Activated naive CD4-positive, alpha-beta T cell treated with anti-CD3 and anti-CD28 coated beads, Interleukin-2, amount 50 U/mL, for 72 hours (primary cell): ENCODE results near the gene GRIK3. TPM values are rescaled to one million over a fixed set of nuclear protein-coding genes. Genes with fewer than 3 reads are reported as not detected.
A peak's percentile ranks its signal among the peaks of the same experiment; 100 is the strongest.

Experiments
- ATAC-seq, 2 donors: fragments of 150-1000 bp; cut with Tn5 transposase; 2 replicates each; pipeline ENCODE4 v1.10.0; 2021; ENCODE audit warnings: mild to moderate bottlenecking in 2 of 2, moderate library complexity in 2 of 2
- DNase-seq, 2 donors: peaks; one replicate each; pipeline ENCODE4 v3.0.0; 2021 to 2022; ENCODE audit warnings: low spot score in 2 of 2
- H3K27ac Mint-ChIP-seq, 2 donors: one replicate each; pipeline ENCODE4 v1.8.0; 2022; ENCODE audit warnings: mild to moderate bottlenecking in 2 of 2, mixed read lengths in 2 of 2
- H3K36me3 Mint-ChIP-seq, 2 donors: one replicate each; pipeline ENCODE4 v1.8.0; 2022; ENCODE audit warnings: mixed read lengths in 2 of 2
- H3K9me3 Mint-ChIP-seq, 2 donors: one replicate each; pipeline ENCODE4 v1.8.0; 2022; ENCODE audit warnings: mixed read lengths in 2 of 2
- total RNA-seq, 2 donors: library from RNA; stranded (reverse); gene quantifications; one replicate each; pipeline ENCODE4 v1.2.3, GENCODE V29; 2022

Gene GRIK3
- total RNA-seq, 2 donors from 2014 or later, result not detected

DNA sequence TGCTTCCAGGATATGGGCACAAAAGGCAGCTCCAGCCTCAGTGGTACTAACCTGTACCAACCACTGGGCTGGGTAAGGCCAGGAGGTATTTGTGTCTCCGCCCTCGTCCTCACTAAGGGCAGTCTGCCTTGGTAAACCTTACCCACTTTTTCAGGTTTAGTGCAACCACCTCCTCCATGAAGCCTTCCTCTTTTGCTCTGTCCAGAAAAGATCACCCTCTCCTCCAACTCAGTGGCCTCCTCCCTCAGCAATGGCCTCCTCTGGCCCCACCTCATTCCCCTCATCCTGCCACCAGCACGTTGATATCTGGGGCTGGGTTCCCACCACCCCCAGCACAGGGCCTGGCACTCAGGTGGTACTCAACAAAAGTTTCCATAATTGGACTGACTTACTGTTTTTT is 161.5 kb downstream of the GRIK3 start:
- Mint-ChIP-seq H3K36me3 (no peaks in the 10 kb centered on the region), H3K27ac (peak overlapping the region in 1 of 2 donors; percentile 74), H3K9me3 (no peaks in the 10 kb centered on the region)
- DNase-seq (peak in 1 of 2 donors; percentile 1), ATAC-seq (no peak)

DNA sequence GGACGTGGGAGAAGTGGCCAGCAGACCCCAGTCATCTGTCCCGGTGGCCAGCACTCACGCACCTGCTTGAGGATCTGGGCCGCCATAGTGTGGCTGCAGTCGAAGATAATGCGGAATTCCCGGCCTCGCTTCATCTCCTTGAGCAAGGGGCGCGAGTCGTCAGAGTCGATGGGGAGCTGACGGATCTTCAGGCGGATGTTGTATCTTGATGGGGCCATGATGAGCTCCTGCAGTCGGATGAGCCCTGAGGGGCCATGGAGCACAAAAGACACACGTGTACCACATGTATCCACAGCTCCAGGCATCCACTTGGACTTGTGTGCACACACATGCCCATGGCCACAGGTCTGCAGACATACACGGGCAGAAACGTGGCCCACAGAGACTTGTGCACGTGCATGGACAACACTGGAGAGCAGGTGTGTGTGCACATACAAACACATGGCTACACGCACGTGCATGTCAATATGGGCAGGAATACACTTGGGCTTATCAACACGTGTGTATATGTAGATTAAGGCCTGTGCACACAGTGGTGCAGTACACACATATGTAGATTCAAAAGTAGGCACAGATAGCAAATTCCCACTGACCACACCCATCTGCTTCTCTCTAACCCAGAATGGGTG is 162.1 kb downstream of the GRIK3 start:
- H3K36me3 Mint-ChIP-seq, result no peaks in the 10 kb centered on the region
- H3K27ac Mint-ChIP-seq, result no peak overlapping the region
- no peaks in the 10 kb centered on the region for H3K9me3 Mint-ChIP-seq
- no peak for ATAC-seq
- DNase-seq, result peak in 1 of 2 donors; percentile 4

DNA sequence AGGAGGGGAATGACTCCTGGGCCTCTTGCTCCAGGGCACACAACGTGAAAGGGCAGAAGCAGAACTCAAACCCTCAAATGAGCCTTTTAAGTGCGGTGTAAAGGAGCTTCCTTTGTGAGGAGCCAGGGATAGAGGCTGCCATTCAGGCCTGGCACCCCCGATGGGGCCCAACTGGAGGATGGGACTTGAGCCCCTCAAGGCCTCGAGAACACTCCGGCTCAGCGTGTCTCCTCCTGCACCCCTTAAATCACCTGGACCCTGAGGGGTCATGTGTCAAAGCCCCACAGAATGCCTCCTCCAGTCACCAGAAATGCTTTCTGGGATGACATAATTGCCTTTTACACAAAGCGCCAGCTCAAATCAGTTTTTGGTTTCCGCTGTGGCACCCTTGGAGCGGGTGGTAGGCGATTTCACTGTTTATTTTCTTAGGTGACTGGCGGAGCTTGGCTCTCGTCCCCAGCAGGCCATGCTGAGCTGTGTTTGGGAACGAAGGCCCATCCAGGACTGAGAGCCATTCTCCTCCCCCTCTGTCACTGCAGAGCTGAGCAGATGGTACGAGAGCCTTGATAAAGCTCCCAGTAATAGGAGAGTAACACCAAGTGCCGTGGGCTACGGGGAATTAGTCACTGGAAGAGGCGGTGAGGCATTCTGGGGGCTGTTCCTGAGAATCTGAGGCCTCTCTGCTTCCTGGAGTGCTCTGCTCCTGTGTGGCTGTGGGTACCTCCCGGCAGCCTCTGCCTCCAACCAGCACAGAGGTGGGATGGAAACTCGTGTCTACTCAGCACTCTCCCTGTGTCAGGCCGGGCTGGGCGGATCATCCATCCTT is 163.0 kb downstream of the GRIK3 start:
- DNase-seq, result no peak
- ATAC-seq, result no peak
- Mint-ChIP-seq H3K36me3 (no peaks in the 10 kb centered on the region), H3K27ac (no peak overlapping the region), H3K9me3 (no peaks in the 10 kb centered on the region)

DNA sequence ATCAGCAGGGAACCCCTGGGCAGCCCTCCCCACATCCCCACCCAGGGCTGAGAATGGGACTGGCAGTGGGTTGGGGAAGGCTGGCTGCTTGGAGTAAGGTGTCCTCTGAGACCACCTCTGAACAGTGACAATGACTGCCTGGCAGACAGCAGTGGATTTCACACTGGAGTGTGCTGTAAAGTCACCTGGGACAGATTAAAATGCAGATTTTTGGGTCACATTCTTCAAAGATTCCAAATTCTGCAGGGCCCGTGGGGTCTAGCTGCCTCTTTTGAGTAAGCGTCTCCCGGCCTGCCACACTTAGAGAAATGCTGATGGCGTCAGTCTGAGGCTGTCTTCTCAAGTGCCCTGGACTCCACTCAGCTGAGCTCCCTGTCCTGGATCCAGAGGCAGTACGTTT is 164.5 kb downstream of the GRIK3 start:
- ATAC-seq, result no peak
- H3K9me3 Mint-ChIP-seq, result no peaks in the 10 kb centered on the region
- no peaks in the 10 kb centered on the region for H3K36me3 Mint-ChIP-seq
- no peak overlapping the region for H3K27ac Mint-ChIP-seq
- no peak for DNase-seq

DNA sequence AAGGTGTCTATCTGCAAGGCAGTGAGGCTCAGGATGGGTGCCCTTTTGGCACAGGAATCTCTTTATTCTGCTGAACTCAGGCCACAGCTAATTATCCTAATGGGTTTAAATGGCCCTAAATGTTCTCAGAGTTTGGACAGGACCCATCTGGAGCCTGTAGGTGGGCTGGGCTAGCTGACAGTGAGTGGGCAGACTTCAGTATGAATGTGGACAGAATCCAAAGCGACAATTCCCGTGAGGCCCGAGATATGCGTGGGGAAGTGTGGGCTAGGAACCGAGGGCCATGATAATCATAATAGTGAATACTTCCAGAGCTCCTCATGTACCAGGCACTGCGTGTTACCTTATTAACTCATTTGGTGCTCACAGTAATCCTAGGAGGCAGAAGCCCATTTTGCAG is 165.3 kb downstream of the GRIK3 start:
- ATAC-seq (no peak), DNase-seq (no peak)
- H3K27ac Mint-ChIP-seq, result no peak overlapping the region
- no peaks in the 10 kb centered on the region for H3K9me3 Mint-ChIP-seq
- no peaks in the 10 kb centered on the region for H3K36me3 Mint-ChIP-seq

DNA sequence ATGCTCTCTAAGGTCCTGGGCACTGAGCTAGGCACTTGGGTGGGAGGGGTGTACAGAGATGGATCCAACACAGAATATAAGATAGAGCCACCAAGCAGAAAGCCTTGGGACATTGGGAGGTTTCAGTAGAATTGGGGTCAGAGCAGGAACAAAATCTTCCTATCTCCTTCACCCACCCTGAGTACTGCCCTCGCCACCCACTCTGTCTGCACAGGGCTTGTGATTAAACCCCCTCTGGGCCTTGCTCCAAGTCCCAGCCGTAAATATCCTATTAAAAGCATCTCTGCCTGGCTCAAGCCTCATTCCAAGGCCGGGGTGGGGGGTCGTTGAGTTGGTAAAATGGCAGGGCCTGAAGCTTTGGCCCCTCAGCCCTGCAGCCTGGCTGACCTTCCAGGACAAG is 166.7 kb downstream of the GRIK3 start:
- ATAC-seq, result no peak
- Mint-ChIP-seq H3K36me3 (no peaks in the 10 kb centered on the region), H3K27ac (no peak overlapping the region), H3K9me3 (no peaks in the 10 kb centered on the region)
- no peak for DNase-seq

GRCh38 chr1:36866169-36866814 is 168.0 kb downstream of the GRIK3 start:
- H3K9me3 Mint-ChIP-seq, result no peaks in the 10 kb centered on the region
- ATAC-seq (no peak), DNase-seq (no peak)
- H3K36me3 Mint-ChIP-seq, result no peaks in the 10 kb centered on the region
- H3K27ac Mint-ChIP-seq, result no peak overlapping the region

GRCh38 chr1:36865602-36865900 is 168.8 kb downstream of the GRIK3 start:
- no peaks in the 10 kb centered on the region for H3K9me3 Mint-ChIP-seq
- no peak for ATAC-seq
- DNase-seq, result no peak
- H3K36me3 Mint-ChIP-seq, result no peaks in the 10 kb centered on the region
- H3K27ac Mint-ChIP-seq, result no peak overlapping the region

GRCh38 chr1:36864823-36865601 is 169.3 kb downstream of the GRIK3 start:
- ATAC-seq (no peak), DNase-seq (no peak)
- Mint-ChIP-seq H3K36me3 (no peaks in the 10 kb centered on the region), H3K9me3 (no peaks in the 10 kb centered on the region), H3K27ac (no peak overlapping the region)

- no peak for ATAC-seq
- DNase-seq, result peak in 1 of 2 donors; percentile 47
- Mint-ChIP-seq H3K27ac (no peak overlapping the region), H3K9me3 (no peaks in the 10 kb centered on the region), H3K36me3 (no peaks in the 10 kb centered on the region)
Measured at GRCh38 chr1:36864182-36864822, 170.0 kb downstream of the GRIK3 start.

- DNase-seq, result no peak
- ATAC-seq, result no peak
- H3K27ac Mint-ChIP-seq, result no peak overlapping the region
- no peaks in the 10 kb centered on the region for H3K9me3 Mint-ChIP-seq
- no peaks in the 10 kb centered on the region for H3K36me3 Mint-ChIP-seq
Measured at GRCh38 chr1:36863500-36863899, 170.8 kb downstream of the GRIK3 start.

- Mint-ChIP-seq H3K27ac (no peak overlapping the region), H3K9me3 (no peaks in the 10 kb centered on the region), H3K36me3 (no peaks in the 10 kb centered on the region)
- DNase-seq, result no peak
- ATAC-seq, result no peak
Measured at GRCh38 chr1:36863061-36863460, 171.3 kb downstream of the GRIK3 start.

- H3K9me3 Mint-ChIP-seq, result no peaks in the 10 kb centered on the region
- H3K27ac Mint-ChIP-seq, result no peak overlapping the region
- ATAC-seq (no peak), DNase-seq (no peak)
- H3K36me3 Mint-ChIP-seq, result no peaks in the 10 kb centered on the region
Measured at GRCh38 chr1:36861375-36861774, 172.9 kb downstream of the GRIK3 start.

GRCh38 chr1:36859926-36860325 is 174.4 kb downstream of the GRIK3 start:
- DNase-seq, result no peak
- Mint-ChIP-seq H3K9me3 (no peaks in the 10 kb centered on the region), H3K27ac (no peak overlapping the region), H3K36me3 (no peaks in the 10 kb centered on the region)
- no peak for ATAC-seq

DNA sequence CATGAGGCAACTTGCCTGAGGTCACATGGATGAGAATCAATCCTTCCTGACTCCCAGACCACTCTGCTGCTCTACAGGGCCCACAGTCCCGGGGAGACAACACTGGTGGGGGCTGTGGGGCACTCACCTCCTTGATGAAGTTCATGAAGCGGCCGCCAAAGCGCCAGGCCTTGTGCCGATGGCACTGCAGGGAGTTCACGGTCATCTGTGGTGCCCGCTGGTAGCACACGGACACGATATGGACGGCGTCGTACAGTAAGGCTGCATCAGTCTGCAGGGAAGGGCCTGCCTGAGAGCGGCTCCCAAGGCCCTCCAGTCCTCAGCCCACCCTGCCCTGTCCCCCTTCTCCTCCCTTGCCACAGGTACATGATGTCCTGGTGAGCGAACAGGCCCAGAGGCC is 175.3 kb downstream of the GRIK3 start:
- H3K9me3 Mint-ChIP-seq, result no peaks in the 10 kb centered on the region
- H3K27ac Mint-ChIP-seq, result no peak overlapping the region
- no peak for ATAC-seq
- no peaks in the 10 kb centered on the region for H3K36me3 Mint-ChIP-seq
- DNase-seq, result no peak

GRCh38 chr1:36858553-36858952 is 175.8 kb downstream of the GRIK3 start:
- no peaks in the 10 kb centered on the region for H3K9me3 Mint-ChIP-seq
- DNase-seq (no peak), ATAC-seq (no peak)
- H3K36me3 Mint-ChIP-seq, result no peaks in the 10 kb centered on the region
- no peak overlapping the region for H3K27ac Mint-ChIP-seq

DNA sequence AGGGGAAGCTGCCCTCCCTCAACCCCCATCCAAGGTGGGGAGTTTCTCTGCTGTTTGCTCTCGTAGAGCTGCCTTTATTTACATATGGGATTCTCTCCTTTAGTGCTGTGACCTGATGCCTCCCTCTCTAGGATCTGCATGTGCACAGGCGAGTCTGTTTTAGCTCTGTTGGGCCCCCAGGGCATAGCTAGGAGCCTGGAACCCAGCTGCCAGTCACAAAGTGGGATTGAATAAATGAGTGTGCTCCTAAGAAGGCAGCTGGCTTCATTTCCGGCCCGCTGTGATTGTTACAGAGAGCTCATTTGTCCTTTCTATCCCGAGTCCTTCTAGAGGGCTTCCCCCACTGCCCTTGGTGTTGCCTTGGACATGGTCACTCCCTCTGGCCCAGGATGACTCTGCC is 176.6 kb downstream of the GRIK3 start:
- ATAC-seq (no peak), DNase-seq (no peak)
- H3K9me3 Mint-ChIP-seq, result no peaks in the 10 kb centered on the region
- H3K27ac Mint-ChIP-seq, result no peak overlapping the region
- H3K36me3 Mint-ChIP-seq, result no peaks in the 10 kb centered on the region
